HG03469 (cell line): Measurements from ENCODE around the gene ZNF766.
"Not testable (repeated sequence)": the region's sequence is repeated elsewhere in the genome, so short reads cannot be mapped to it uniquely, and the experiment has no call there.

Experiments
- ATAC-seq: cut with Tn5 transposase; IDR thresholded peaks from one replicate; pipeline ENCODE4 v1.9.1; 2021; ENCODE audit warnings: mild to moderate bottlenecking, moderate library complexity, moderate number of reproducible peaks; ENCODE audit not compliant: unreplicated experiment

ZNF766 gene

GRCh38 chr19:52274191-52274590 is 4.8 kb downstream of the ZNF766 start:
- no peak for ATAC-seq

DNA sequence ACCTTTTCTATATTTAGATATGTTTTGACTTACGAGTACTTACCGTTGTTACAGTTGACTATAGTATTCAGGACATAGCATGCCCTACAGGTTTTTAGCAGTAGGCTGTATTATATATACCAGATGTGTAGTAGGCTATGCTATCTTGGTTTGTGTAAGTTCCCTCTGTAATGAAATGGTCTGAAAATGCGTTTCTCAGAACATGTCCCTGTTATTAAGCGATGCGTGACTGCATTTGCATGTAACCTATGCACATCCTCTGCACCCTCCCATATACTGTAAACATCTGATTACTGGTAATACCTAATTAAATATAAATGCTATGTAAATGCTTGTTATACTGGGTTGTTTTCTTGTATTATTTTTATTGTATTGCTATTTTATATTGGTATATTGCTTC is 6.6 kb downstream of the ZNF766 start:
- ATAC-seq, result no peak

GRCh38 chr19:52277471-52277870 is 8.1 kb downstream of the ZNF766 start:
- no peak for ATAC-seq

DNA sequence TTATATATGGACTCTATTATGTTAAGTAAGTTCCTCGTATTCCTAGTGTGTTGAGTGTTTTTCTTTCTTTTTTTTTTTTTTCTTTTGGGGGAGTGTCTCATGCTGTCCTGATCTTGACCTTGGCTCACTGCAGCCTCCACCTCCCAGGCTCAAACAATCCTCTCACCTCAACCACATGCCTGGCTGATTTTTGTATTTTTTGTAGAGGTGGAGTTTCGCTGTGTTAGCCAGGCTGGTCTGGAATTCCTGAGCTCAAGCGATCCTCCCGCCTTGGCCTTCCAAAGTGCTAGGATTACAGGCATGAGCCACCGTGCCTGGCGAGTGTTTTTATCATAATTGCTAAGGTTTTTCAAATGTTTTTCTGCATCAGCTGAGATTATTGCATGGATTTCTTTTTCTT is 16.9 kb downstream of the ZNF766 start:
- ATAC-seq, result no peak

- ATAC-seq, result no peak
Observed at GRCh38 chr19:52291781-52292180, 22.4 kb downstream of the ZNF766 start.

DNA sequence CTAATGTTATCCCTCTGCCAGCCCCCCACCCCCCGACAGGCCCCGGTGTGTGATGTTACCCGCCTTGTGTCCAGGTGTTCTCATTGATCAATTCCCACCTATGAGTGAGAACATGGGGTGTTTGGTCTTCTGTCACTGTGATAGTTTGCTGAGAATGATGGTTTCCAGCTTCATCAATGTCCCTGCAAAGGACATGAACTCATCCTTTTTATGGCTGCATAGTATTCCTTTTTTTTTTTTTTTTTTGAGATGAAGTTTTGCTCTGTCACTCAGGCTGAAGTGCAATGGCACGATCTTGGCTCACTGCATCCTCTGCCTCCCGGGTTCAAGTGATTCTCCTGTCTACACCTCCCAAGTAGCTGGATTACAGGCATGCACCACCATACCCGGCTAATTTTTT is 23.6 kb downstream of the ZNF766 start:
- not testable (repeated sequence) for ATAC-seq

DNA sequence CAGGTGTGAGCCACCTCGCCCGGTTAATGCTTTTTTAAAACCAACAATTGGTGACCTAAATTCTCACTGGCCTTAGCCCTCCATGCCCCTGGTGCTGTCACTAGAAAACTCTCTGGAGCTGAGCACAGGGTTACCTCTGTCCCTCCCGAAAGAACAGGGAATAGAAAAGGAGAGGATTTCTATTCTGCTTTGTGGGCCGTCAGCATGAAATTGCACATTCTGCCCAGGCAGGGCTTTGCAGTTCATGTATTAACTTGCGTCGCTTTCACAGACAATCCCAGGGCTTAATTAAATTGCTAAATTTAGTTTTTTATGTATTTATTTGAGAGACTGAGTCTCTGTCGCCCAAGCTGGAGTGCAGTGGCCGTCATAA is 27.0 kb downstream of the ZNF766 start:
- no peak for ATAC-seq

GRCh38 chr19:52296773-52297600 is 27.6 kb downstream of the ZNF766 start, which contains the start of gene ZNF480:
TSS of gene ZNF480 (plus strand) at chr19:52297169. CDS start at chr19:52300413, 3,244 bp downstream.
- no peak for ATAC-seq

- ATAC-seq, result no peak
Observed at GRCh38 chr19:52297601-52298364, 28.4 kb downstream of the ZNF766 start.

DNA sequence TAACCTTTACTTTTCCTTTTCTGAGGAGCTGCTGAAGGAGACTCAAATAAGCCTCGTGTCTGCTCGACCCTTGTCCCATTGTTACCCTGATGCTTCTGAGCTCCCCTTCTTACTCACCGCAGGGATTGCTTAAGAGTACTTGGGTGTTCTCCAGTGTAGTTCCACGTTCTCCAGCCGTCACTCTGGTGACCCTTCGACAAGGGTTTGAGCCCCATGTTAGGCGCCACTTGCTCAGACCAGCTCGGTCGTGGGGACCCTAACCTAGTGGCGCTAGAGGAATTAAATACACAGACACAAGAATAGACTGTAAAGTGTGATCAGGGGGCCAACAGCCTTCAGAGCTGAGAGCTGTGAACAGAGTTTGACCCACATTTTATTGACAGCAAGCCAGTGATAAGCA is 37.9 kb downstream of the ZNF766 start:
- no peak for ATAC-seq

DNA sequence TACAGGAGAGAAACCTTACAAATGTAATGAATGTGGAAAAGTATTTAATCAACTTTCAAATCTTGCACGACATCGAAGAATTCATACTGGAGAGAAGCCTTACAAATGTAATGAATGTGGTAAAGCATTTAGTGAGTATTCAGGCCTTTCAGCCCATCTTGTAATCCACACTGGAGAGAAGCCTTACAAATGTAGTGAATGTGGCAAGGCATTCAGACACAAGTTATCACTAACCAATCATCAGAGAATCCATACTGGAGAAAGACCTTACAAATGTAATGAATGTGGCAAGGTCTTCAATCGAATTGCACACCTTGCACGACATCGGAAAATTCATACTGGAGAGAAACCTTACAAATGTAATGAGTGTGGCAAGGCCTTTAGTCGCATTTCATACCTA is 53.0 kb downstream of the ZNF766 start:
- no peak for ATAC-seq

DNA sequence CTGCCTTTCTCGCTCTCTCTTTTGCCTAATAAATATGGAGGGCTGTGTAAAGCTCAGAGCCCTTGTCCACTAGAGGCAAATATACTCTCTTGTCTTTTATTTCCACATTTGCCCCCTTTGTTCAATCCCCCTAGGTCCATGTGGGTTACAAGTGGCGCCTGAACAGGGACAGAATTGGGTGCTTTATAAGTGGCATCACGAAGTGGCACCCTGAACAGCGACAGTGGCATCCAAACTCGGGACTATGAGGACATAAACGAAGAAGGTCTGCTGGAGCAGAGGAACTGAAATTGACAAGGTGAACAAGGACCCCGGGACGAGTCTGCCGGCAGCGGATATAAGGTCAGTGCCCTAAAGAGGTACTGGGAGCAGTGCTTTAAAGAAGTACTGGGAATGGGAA is 62.4 kb downstream of the ZNF766 start:
- no peak for ATAC-seq

DNA sequence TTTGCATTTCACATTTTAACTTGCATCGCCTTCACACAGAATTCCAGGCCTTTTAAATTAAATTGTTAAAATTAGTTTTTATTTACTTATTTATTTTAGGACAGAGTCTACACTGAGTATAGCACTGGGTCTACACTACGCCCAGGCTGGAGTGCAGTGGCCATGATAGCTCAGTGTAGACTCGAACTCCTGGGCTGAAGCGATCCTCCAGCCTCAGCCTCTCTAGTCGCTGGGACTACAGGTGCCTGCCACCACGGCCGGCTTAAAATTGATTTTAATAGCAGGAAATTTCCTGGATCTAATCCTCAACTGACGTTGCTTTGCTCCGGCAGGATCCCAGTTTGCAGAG is 66.4 kb downstream of the ZNF766 start:
- no peak for ATAC-seq

GRCh38 chr19:52336117-52336790 is 66.9 kb downstream of the ZNF766 start, which contains the start of gene ZNF610:
TSS of gene ZNF610 (plus strand) at chr19:52336243. CDS start at chr19:52349173, 12,930 bp downstream.
- no peak for ATAC-seq

DNA sequence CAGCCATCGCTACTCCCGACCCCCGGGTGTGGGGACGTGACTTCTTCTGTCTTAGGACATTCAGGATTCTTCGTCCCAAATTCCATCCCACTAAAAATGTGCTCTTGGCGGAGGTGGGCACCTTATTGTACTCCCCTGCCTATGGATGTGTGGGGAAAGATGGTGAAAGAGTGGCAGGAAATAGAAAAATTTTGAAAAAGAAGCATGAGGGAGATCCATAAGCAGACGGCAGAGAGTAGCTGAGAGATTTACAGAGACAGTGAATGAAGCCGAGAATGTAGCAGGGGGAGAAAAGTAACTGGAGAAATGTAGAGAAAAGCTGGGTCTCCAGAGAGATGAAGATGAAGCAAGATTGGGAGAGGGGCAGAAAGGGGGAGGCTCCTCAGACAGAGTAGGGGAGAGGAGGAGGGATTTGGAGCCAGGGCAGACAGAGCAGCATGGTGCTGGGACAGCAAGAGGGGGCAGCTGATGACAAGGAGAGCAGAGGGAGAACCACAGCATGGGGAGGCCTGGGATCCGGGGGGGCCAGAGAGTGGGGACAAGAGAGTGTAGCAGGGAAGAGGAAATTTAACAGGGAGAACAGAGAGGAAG is 67.5 kb downstream of the ZNF766 start:
- no peak for ATAC-seq

- ATAC-seq, result not testable (repeated sequence)
Observed at GRCh38 chr19:52339022-52339421, 69.6 kb downstream of the ZNF766 start.

DNA sequence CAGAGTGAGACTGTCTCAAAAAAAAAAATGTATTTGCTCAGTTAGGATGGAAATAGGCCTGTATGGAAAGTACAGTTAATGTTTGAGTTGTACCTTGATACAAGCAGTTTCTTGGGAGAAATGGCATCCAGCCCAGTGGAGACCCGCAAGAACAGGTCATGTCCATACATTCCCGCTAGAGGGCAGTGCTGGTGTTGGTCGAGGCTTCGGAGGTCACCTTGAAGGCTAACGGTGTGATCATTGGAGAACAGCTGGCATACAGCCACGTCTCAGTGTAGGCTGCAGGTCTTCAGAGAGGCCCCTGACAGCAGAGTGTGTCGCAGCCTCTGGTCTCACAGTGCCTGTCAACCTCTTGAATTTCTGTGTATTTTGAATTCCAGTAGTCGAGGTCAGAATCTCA is 74.2 kb downstream of the ZNF766 start:
- ATAC-seq, result no peak

DNA sequence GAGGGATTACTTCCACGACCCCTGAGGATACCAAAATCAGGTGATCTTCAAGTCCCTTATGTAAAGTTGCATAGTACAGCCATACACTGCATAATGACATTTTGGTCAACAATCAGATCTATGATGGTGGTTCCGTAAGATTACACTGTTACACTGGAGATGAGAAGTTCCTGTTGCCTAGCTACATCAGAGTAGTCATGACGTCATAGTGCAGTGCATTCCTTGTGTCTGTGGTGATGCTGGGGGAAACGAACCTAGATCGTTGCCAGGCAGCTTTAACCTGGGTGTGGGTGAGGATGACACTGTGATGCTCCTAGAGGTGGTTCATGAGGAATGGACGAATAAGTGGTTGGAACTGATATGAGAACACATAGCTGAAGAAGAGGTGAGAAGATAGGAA is 75.8 kb downstream of the ZNF766 start:
- ATAC-seq, result no peak
